Skeletal muscle cell (primary cell): Measurements from ENCODE around the gene ZBTB45.

Experiments
- DNase-seq: peaks from one replicate; pipeline ENCODE4 v3.0.0-alpha.2; 2010; ENCODE audit warnings: low read depth
- H3K4me3 ChIP-seq: 2 replicates; pipeline ENCODE4 v1.5.1; 2011; ENCODE audit warnings: low read depth, mild to moderate bottlenecking, control low read depth, low read length, moderate library complexity

The ZBTB45 gene

GRCh38 chr19:58555920-58556621 lies 36.5 kb upstream of the ZBTB45 start:
- no peak for DNase-seq
- no peak overlapping the region for H3K4me3 ChIP-seq

- DNase-seq = no peak
- H3K4me3 ChIP-seq = peak overlapping the region; percentile 78
These were observed 35.8 kb upstream of the ZBTB45 start for GRCh38 chr19:58555369-58555885.

- peak; percentile 88 for DNase-seq
These were observed 35.1 kb upstream of the ZBTB45 start, which contains the start of gene CHMP2A for GRCh38 chr19:58554494-58555368. CHMP2A (minus strand) TSS chr19:58555105; CDS start chr19:58554212, 893 bp downstream.

GRCh38 chr19:58553799-58554493 lies 34.3 kb upstream of the ZBTB45 start:
- H3K4me3 ChIP-seq = peak overlapping the region; percentile 78
- no peak for DNase-seq

More at GRCh38 chr19:58554494-58555368, 35.1 kb upstream of the ZBTB45 start, which contains the start of gene CHMP2A:
- peak within 1 kb of the TSS; percentile 78 for H3K4me3 ChIP-seq

GRCh38 chr19:58552655-58553054 lies 33.0 kb upstream of the ZBTB45 start:
- DNase-seq = no peak
- H3K4me3 ChIP-seq = no peak overlapping the region

- no peak for DNase-seq
- H3K4me3 ChIP-seq = no peak overlapping the region
These were observed 32.2 kb upstream of the ZBTB45 start for GRCh38 chr19:58551577-58552471.

- DNase-seq = no peak
- H3K4me3 ChIP-seq = no peak overlapping the region
These were observed 31.5 kb upstream of the ZBTB45 start for GRCh38 chr19:58551123-58551497.

GRCh38 chr19:58550362-58551122 lies 30.9 kb upstream of the ZBTB45 start:
- no peak for DNase-seq
- no peak overlapping the region for H3K4me3 ChIP-seq

- DNase-seq = no peak
- no peak overlapping the region for H3K4me3 ChIP-seq
These were observed 30.2 kb upstream of the ZBTB45 start for GRCh38 chr19:58549664-58550361.

- H3K4me3 ChIP-seq = no peak overlapping the region
- DNase-seq = no peak
These were observed 29.5 kb upstream of the ZBTB45 start for GRCh38 chr19:58548859-58549663.

GRCh38 chr19:58547323-58548312 lies 28.0 kb upstream of the ZBTB45 start:
- no peak overlapping the region for H3K4me3 ChIP-seq
- DNase-seq = no peak

- peak overlapping the region; percentile 96 for H3K4me3 ChIP-seq
- DNase-seq = no peak
These were observed 26.5 kb upstream of the ZBTB45 start for GRCh38 chr19:58546019-58546530.

- peak overlapping the region; percentile 96 for H3K4me3 ChIP-seq
- DNase-seq = no peak
These were observed 25.8 kb upstream of the ZBTB45 start for GRCh38 chr19:58545286-58546018.

GRCh38 chr19:58544591-58545285 lies 25.1 kb upstream of the ZBTB45 start:
- DNase-seq = no peak

More at GRCh38 chr19:58544591-58545285, 25.1 kb upstream of the ZBTB45 start:
- peak overlapping the region; percentile 96 for H3K4me3 ChIP-seq
